IMR-90 (cell line): ENCODE measurements around the gene ACVR1B. TPM values are rescaled to one million over a fixed set of nuclear protein-coding genes. Genes with fewer than 3 reads are reported as not detected.

Experiments
- ATAC-seq: fragments of 200-7000 bp; cut with Tn5 transposase; 2 replicates; pipeline ENCODE4 v1.9.1; 2020; ENCODE audit warnings: low read depth, mild to moderate bottlenecking, moderate library complexity
- BruUV-seq: library from RNA; stranded (reverse); fragments of 400-500 nt; replicated peaks from 2 replicates; lab custom pipeline; 2021; lab: Mats Ljungman, UMichigan
- CTCF ChIA-PET: fragments of 300-600 bp; formaldehyde crosslinking; extraction: SDS; loops from one replicate; lab custom pipeline; 2021; ENCODE audit warnings: antibody characterized with exemption; lab: Yijun Ruan, JAX
- POLR2A ChIA-PET: fragments of 300-600 bp; sonication (Branson Sonifier 250); formaldehyde crosslinking; loops from one replicate; lab custom pipeline; 2022; ENCODE audit warnings: antibody characterized with exemption; ENCODE audit not compliant: unreplicated experiment; lab: Charles Lee
- DNase-seq: peaks from one replicate; pipeline ENCODE4 v3.0.0; 2013
- H2AFZ ChIP-seq: replicated peaks from 2 replicates; pipeline ENCODE3; 2013; ENCODE audit warnings: low read length, mild to moderate bottlenecking; ENCODE audit not compliant: poor library complexity
- H2AK5ac ChIP-seq: 2 replicates; pipeline ENCODE4 v1.6.1; 2013; ENCODE audit warnings: low read depth, low read length, inconsistent platforms
- H2AK9ac ChIP-seq: replicated peaks from 2 replicates; pipeline ENCODE3; 2013; ENCODE audit warnings: mild to moderate bottlenecking, low read depth, low read length, moderate library complexity; ENCODE audit not compliant: poor library complexity
- H2BK120ac ChIP-seq: 2 replicates; pipeline ENCODE4 v1.6.1; 2013; ENCODE audit warnings: low read depth, low read length, inconsistent platforms
- H2BK15ac ChIP-seq: 3 replicates; pipeline ENCODE4 v1.6.1; 2013; ENCODE audit warnings: low read depth, low read length, inconsistent platforms
- H2BK20ac ChIP-seq: 2 replicates; pipeline ENCODE4 v1.6.1; 2013; ENCODE audit warnings: low read depth, mild to moderate bottlenecking, inconsistent platforms, low read length, moderate library complexity
- H2BK5ac ChIP-seq: 2 replicates; pipeline ENCODE4 v1.6.1; 2013; ENCODE audit warnings: mild to moderate bottlenecking, low read depth, low read length, inconsistent platforms; ENCODE audit not compliant: poor library complexity, severe bottlenecking
- H3K14ac ChIP-seq: replicated peaks from 2 replicates; pipeline ENCODE4 v1.6.1; 2013; ENCODE audit warnings: low read depth, low read length, inconsistent platforms
- H3K18ac ChIP-seq: 2 replicates; pipeline ENCODE4 v1.6.1; 2013; ENCODE audit warnings: low read depth, low read length, control low read depth
- H3K23ac ChIP-seq: 2 replicates; pipeline ENCODE4 v1.6.1; 2013; ENCODE audit warnings: low read depth, low read length, inconsistent platforms
- H3K27ac ChIP-seq: 2 replicates; pipeline ENCODE4 v1.5.1; 2013; ENCODE audit warnings: mild to moderate bottlenecking, control low read depth, low read length; ENCODE audit not compliant: insufficient read depth
- H3K27me3 ChIP-seq: 2 replicates; pipeline ENCODE4 v1.6.1; 2013; ENCODE audit warnings: low read length; ENCODE audit not compliant: control insufficient read depth, insufficient read depth
- H3K36me3 ChIP-seq: 2 replicates; pipeline ENCODE4 v1.6.1; 2013; ENCODE audit warnings: low read length, mixed read lengths; ENCODE audit not compliant: control insufficient read depth, insufficient read depth
- H3K4ac ChIP-seq: 2 replicates; pipeline ENCODE4 v1.6.1; 2013; ENCODE audit warnings: low read depth, low read length, inconsistent platforms
- H3K4me1 ChIP-seq: 2 replicates; pipeline ENCODE4 v1.6.1; 2013; ENCODE audit warnings: low read length, mixed read lengths; ENCODE audit not compliant: control insufficient read depth, insufficient read depth
- H3K4me2 ChIP-seq: 2 replicates; pipeline ENCODE4 v1.6.1; 2013; ENCODE audit warnings: low read depth, mild to moderate bottlenecking, control low read depth, low read length, moderate library complexity
- H3K4me3 ChIP-seq: 2 replicates; pipeline ENCODE4 v1.5.1; 2013; ENCODE audit warnings: low read depth, mild to moderate bottlenecking, control low read depth, low read length, moderate library complexity; ENCODE audit not compliant: insufficient read depth
- H3K56ac ChIP-seq: 2 replicates; pipeline ENCODE4 v1.6.1; 2013; ENCODE audit warnings: low read length, inconsistent platforms; ENCODE audit not compliant: insufficient read depth; ENCODE audit errors: extremely low read depth
- H3K79me1 ChIP-seq, 2 experiments: 2 replicates each; pipeline ENCODE4 v1.6.1; 2013; ENCODE audit warnings: low read length in 2 of 2, inconsistent platforms in 1 of 2, low read depth in 1 of 2
- H3K9ac ChIP-seq: 2 replicates; pipeline ENCODE4 v1.6.1; 2013; ENCODE audit warnings: low read depth, low read length, control low read depth
- H3K9me1 ChIP-seq: 2 replicates; pipeline ENCODE4 v1.6.1; 2013; ENCODE audit warnings: low read length, inconsistent platforms; ENCODE audit not compliant: insufficient read depth
- H3K9me3 ChIP-seq: 2 replicates; pipeline ENCODE4 v1.6.1; 2013; ENCODE audit warnings: low read length; ENCODE audit not compliant: control insufficient read depth, insufficient read depth
- H4K20me1 ChIP-seq: 2 replicates; pipeline ENCODE4 v1.6.1; 2013; ENCODE audit warnings: low read length, inconsistent platforms; ENCODE audit not compliant: insufficient read depth
- H4K5ac ChIP-seq: 2 replicates; pipeline ENCODE4 v1.6.1; 2013; ENCODE audit warnings: mild to moderate bottlenecking, low read depth, low read length, control low read depth
- H4K8ac ChIP-seq, 2 experiments: 2 replicates each; pipeline ENCODE4 v1.6.1; 2013; ENCODE audit warnings: low read depth in 2 of 2, low read length in 2 of 2, control low read depth in 1 of 2, inconsistent platforms in 1 of 2
- H4K91ac ChIP-seq: 2 replicates; pipeline ENCODE4 v1.6.1; 2013; ENCODE audit warnings: low read depth, low read length, inconsistent platforms; ENCODE audit not compliant: insufficient read depth
- BHLHE40 ChIP-seq: fragments of 150-350 bp; IDR thresholded peaks from 2 replicates; pipeline ENCODE4 v1.6.1; 2016; ENCODE audit warnings: mild to moderate bottlenecking, low read depth, low read length
- CHD1 ChIP-seq: IDR thresholded peaks from 2 replicates; pipeline ENCODE4 v1.6.1; 2012; ENCODE audit warnings: low read depth, low read length, improper control_type of control experiment
- RAD21 ChIP-seq: IDR thresholded peaks from 2 replicates; pipeline ENCODE4 v1.6.1; 2012; ENCODE audit warnings: low read length, improper control_type of control experiment
- SMC3 ChIP-seq: fragments of 150-350 bp; IDR thresholded peaks from 2 replicates; pipeline ENCODE4 v1.6.1; 2016; ENCODE audit warnings: low read depth, mild to moderate bottlenecking, antibody characterized with exemption, low read length, moderate library complexity
- WGBS, 2 experiments: methylation state at CpG; one replicate each; pipeline versions ENCODE4 v1.1.5 to v1.1.7; 2013; ENCODE audit warnings: missing lambda C conversion rate in 2 of 2; ENCODE audit not compliant: insufficient read length in 1 of 2; ENCODE audit errors: extremely low coverage in 2 of 2; 5-methylcytosine and 5-hydroxymethylcytosine counted together
- dilution Hi-C: fragments of 300-500 bp; cut with HindIII; formaldehyde crosslinking; loops from one replicate; pipeline ENCODE4 v1.14.3; 2018; ENCODE audit warnings: low sequenced_read_pairs; ENCODE audit not compliant: unreplicated experiment
- in situ Hi-C: fragments of 300-500 bp; cut with MboI; formaldehyde crosslinking; loops from 3 replicates; pipeline ENCODE4 v1.14.3; 2019; ENCODE audit warnings: low sequenced_read_pairs, inconsistent platforms, mixed read lengths
- intact Hi-C: fragments of 100-400 bp; cut with micrococcal nuclease; formaldehyde crosslinking; loops from 2 replicates; pipeline ENCODE4 v1.10.0; 2022
- polyA plus RNA-seq, 3 experiments: library from polyadenylated mRNA; depleted of rRNA; stranded (reverse); fragments of >200 nt; gene quantifications; 2 replicates each; pipeline ENCODE4 v1.2.3, GENCODE V29; 2012; ENCODE audit warnings: low replicate concordance in 1 of 3
- total RNA-seq: library from RNA; depleted of rRNA; stranded (reverse); fragments of >200 nt; gene quantifications from 2 replicates; pipeline ENCODE4 v1.2.3, GENCODE V29; 2012
- TF ChIP-seq, protein P1 (sequence below): fragments of 150-350 bp; IDR thresholded peaks from 2 replicates; pipeline ENCODE4 v1.6.1; 2016; ENCODE audit warnings: low read depth, mild to moderate bottlenecking, low read length, moderate library complexity, borderline replicate concordance
- TF ChIP-seq, protein P2 (sequence below): fragments of 150-350 bp; IDR thresholded peaks from 2 replicates; pipeline ENCODE4 v1.6.1; 2017; ENCODE audit warnings: mild to moderate bottlenecking, antibody characterized with exemption, low read length, low read depth

ACVR1B gene
- total and polyA plus RNA-seq, 2 of the 4 experiments (the other 2 are of a cell fraction) = 5.7 to 13.6 TPM

DNA sequence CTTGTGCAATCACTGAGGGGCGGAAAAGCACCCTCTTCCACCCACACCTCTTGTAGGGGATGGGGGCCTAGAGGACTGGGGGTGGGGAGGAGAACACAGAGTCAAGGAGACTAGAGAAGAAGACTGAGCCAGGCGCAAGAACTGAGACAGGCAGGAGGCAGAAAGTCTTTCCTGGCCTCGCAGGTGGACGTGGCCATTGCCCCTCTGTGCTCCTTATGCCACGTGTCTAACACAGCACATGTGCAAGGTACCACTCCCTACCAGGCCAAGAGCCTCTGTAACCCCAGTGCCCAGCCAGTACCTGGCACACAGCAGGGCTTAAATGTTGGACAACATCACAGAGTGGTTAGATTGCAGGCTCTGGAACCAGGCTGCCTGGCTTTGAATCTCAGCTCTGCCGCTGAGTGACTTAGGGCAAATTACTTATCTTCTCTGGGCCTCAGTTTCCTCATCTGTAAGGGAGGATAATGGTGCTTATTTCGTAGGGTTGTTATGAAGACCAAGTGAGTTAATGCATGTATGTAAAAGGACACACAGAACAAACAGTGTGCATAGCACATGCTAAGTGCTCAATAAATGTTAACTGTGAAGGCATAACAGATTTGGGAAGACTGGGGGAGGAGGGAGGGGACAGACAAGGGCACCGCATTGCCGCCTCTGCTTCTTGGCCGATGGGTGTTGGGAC is 53.9 kb downstream of the ACVR1B start:
- Histone ChIP-seq H3K56ac (no peak overlapping the region), H3K4me3 (no peak overlapping the region), H2AK9ac (no peak overlapping the region), H4K20me1 (no peaks in the 10 kb centered on the region; the same call in 1 of the 2 replicates), H4K8ac (no peak overlapping the region), H4K91ac (no peak overlapping the region), H2BK5ac (no peak overlapping the region), H3K9me1 (peaks cover 11% of the 10 kb centered on the region; the same call in 1 of the 2 replicates), H2AFZ (no peak overlapping the region), H3K27ac (no peak overlapping the region), H3K4me1 (peaks cover 13% of the 10 kb centered on the region), H4K5ac (no peak overlapping the region), H3K9me3 (no peaks in the 10 kb centered on the region), H2BK20ac (no peak overlapping the region), H3K9ac (no peak overlapping the region), H3K27me3 (no peaks in the 10 kb centered on the region), H2BK120ac (no peak overlapping the region), H3K18ac (no peak overlapping the region), H3K79me1 (peaks cover 3 to 26% of the 10 kb centered on the region in 2 experiments; a peak in 3 of 4 replicates), H3K23ac (no peak overlapping the region), H3K4ac (no peak overlapping the region), H2BK15ac (no peak overlapping the region), H2AK5ac (peak overlapping the region; percentile 48; the same call in 1 of the 2 replicates), H3K36me3 (no peaks in the 10 kb centered on the region; the same call in 1 of the 2 replicates), H3K4me2 (no peak overlapping the region), H3K14ac (no peak overlapping the region)
- intact Hi-C loops (no loop called here), in situ Hi-C loops (no loop called here), dilution Hi-C loops (no loop called here)
- WGBS, 2 experiments = no CpG with 5 or more reads among the region's 10 CpGs
- no peak for ATAC-seq
- CTCF ChIA-PET = interaction anchor here (1.1 to 7.8 kb wide), 2 partner anchors 17 to 35 kb away, joined by 4 to 128 read pairs; no protein-coding TSS in a partner anchor
- POLR2A ChIA-PET = no interaction called here
- no peak for DNase-seq
- no TSS peak for BruUV-seq
- TF ChIP-seq SMC3 = no peak
- TF ChIP-seq, protein P1, sequence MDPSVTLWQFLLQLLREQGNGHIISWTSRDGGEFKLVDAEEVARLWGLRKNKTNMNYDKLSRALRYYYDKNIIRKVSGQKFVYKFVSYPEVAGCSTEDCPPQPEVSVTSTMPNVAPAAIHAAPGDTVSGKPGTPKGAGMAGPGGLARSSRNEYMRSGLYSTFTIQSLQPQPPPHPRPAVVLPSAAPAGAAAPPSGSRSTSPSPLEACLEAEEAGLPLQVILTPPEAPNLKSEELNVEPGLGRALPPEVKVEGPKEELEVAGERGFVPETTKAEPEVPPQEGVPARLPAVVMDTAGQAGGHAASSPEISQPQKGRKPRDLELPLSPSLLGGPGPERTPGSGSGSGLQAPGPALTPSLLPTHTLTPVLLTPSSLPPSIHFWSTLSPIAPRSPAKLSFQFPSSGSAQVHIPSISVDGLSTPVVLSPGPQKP = no peak
- TF ChIP-seq BHLHE40 = no peak
- TF ChIP-seq, protein P2, sequence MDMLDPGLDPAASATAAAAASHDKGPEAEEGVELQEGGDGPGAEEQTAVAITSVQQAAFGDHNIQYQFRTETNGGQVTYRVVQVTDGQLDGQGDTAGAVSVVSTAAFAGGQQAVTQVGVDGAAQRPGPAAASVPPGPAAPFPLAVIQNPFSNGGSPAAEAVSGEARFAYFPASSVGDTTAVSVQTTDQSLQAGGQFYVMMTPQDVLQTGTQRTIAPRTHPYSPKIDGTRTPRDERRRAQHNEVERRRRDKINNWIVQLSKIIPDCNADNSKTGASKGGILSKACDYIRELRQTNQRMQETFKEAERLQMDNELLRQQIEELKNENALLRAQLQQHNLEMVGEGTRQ = no peak
- TF ChIP-seq RAD21 = no peak
- no peak for TF ChIP-seq CHD1
